HG03039 (cell line): ENCODE measurements around the gene PTGES.

ENCODE experiments used
- ATAC-seq: cut with Tn5 transposase; IDR thresholded peaks from one replicate; pipeline ENCODE4 v1.9.1; 2021; ENCODE audit warnings: mild to moderate bottlenecking, moderate library complexity; ENCODE audit not compliant: unreplicated experiment

PTGES gene

DNA sequence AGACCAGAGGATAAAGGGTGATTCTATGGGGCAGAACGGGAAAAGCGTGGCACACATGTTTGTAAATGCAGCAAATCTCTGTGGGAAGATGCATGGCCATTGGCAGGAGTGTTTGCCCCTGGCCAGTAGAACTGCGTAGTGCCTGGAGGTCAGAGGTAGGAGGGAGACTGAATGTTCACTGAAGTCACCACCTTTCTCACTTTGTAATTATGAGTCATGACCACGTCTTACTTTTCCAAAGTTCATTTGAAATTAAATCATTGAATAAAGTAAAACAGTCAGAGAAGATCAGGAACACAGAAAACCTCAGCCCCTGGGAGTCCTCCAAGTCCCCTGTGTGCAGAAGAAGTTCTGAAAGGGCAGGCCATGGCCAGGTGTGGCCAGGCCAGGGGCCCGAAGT, 4.6 kb downstream of the PTGES start:
- no peak for ATAC-seq

DNA sequence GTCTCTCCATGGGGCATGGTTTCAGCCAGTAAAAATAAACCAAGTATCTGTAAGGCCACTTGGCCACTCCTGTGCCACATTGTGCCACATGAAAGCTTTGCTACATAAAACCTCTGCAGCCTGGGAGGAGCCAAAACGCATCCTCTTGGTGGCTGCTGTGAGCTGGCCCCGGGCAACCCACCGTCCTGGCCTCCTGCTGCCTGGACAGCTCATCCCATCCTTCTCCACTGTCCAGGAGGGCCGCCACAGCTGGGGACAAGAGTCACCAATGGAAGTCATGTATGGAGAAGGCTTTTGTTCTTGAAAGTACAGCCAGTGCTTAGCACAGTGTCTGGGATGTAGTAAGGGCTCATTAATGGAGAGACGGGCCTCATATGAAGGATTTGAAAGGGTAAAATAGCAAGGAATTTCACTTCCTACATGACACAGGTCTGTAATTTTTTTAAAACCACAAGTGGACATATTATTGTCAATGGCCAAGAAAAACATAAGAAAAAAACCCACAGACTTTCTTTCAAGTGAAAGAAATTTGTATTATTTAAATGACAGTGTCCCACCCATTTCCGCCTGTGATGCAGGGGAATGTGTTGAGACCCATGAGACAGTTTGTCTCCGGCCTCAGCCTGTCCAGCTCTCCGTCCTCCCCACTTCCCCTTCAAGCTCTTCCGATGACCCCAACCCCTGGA, 6.6 kb downstream of the PTGES start:
- no peak for ATAC-seq

DNA sequence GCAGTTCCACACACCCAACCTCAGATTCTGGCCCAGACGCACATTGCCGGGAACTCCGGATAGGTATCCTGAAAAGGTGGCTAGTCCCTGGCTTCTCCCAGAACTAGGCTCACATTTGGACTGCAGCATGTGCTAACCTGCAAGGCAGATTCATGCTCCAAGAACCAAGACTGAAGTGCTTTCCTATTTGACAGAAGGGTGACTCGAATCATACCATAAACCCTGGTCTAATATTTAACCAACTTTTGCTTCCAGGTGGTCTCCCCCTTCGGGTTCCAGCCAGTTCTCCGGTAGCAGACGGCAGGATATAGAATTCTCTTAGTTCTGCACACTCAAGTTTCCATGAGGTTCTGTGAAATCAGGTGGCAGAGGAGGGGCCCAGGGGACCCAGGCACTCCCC, 7.6 kb downstream of the PTGES start:
- no peak for ATAC-seq

DNA sequence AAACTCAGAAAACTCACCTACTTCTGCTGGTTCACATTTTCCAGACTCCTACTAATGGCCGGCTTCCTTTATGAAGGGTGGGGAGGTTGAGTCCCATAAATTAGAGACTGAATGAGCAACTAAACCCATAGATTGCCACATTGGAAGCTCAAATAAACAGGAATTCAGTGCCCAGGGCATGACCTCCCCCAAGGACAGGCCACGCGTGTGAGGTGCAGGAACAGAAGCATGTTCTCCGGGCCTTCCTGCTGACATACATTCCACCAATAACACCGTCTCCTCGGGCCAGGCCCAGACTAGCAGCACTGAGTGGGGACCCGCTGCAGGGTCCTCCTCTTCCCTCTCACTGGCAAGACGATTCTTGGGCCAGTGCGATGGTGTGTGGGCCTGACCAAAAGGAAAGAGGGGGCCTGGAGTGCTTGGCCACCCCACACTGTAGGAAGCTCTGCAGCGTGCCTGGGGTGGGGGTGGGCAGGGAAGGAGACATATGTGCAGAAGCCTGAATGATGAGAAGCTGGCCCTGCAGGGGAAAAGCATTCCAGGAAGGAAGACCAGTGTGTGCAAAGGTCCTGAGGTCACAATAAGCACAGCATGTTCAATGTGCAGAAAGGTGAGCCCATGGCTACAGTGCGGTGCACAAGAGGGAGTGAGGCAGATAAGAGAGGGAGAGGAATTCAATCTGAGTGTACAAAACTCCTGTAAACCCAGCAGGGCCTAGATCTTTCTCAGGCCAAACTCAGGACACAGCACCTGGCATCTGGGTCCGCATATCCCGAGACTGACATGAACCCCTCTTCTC, 12.0 kb downstream of the PTGES start:
- no peak for ATAC-seq

DNA sequence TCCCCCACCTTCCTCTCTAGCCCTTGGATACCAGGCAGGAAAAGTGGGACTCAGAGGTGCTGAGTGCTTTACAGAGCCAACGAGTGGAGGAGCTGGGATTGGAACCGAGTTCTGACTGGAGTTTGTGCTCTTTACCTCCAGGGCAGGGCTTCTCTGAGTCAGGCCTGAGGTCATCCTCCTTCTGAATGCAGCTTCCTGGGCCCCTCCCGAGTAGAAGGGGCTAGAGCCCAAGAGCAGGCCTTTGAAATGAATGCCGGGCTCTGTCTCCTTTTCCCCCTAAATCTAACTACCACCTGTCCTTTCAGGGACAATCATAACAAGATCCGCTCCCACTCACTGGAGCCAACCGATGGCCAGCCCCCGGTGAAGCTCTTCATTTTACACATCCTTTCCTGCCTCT, 12.7 kb downstream of the PTGES start:
- no peak for ATAC-seq

DNA sequence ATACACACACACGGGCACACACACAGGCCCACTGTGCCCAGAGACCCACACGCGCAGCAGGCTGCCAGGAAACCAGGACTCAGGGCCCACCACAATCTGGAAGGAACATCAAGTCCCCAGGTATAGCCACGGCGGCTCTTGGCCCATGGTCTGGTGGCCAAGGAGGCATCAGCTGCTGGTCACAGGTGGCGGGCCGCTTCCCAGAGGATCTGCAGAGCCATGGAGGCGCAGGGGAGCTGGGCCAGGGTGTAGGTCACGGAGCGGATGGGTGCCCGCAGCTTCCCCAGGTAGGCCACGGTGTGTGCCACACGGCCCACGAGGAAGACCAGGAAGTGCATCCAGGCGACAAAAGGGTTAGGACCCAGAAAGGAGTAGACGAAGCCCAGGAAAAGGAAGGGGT, 13.4 kb downstream of the PTGES start:
- no peak for ATAC-seq

- no peak for ATAC-seq
These were observed 15.2 kb downstream of the PTGES start for GRCh38 chr9:129737479-129738274.

DNA sequence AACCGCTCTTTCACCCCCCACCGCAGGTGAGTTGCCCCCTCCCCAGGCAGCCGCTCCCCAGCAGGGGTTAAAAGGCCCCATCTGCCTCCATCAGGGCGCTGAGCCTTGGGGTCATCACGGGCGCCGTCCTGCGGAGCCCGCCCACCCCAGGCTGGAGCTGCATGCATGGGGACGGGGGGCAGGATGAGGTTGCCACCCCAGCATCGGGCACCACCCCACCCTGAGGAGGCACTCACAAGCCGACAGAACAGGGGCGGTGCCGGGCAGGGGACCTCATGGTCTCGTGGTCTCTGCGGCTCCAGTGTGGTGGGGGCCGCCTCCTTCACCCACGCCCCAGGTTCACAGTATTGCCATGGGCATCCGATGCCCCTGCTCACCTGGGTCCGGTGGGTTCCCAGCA, 16.5 kb downstream of the PTGES start:
- no peak for ATAC-seq

DNA sequence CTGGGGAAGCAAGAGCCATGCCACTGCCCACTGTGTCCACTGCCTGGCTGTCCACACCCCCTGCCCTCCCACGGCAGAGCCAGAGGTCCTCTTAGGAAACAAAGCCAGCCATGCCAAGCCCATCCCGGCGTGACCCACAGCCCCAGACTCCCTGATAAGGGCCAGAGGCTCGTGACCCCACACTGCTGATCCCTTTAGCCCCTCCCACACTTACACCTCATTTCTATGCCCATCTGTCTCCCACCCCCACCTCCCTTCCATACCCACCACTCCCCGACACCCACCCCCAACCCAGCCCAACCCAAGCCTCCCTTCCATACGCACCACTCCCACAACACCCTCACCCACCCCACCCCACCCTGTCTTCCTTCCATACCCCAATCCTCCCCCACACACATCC, 17.3 kb downstream of the PTGES start:
- ATAC-seq = no peak

DNA sequence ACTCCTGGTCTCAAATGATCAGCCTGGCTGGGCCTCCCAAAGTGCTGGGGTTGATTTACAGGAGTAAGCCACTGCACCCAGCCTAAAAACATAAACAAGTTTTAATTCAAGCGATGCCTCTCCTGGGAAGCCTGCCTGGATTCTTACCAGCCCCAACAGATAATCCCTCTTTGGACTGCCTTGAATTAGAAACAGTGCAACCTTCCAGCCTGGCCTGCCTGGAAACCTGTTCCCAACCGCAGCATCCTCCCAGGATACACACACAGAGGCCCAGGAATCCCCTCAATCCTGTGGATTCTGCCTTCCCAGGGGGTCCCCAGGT, 19.2 kb downstream of the PTGES start:
- ATAC-seq = no peak

DNA sequence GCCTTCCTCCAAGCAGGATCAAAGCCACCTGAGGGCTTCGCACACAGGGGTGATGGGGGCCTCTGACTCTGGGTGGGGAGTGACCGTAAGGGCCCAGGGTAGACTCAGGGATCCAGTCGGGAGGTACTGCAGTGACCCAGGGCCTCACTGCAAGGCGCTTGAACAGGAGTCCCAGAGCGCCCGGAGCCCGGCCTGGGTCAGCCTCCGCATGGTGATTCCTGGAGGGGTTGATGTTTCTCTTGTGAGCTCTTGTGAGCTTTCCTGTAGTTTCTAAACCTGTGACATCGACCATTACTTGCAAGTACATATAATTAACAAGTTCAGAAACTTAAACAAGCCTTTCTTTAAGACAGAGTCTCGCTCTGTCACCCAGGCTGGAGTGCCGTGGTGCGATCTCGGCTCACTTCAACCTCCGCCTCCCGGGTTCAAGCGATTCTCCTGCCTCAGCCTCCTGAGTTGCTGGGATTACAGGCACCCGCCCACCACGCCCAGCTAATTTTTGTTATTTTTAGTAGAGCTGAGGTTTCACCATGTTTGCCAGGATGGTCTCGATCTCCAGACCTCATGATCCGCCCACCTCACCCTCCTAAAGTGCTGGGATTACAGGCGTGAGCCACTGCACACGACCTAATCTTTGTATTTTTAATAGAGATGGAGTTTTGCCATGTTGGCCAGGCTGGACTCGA, 19.8 kb downstream of the PTGES start:
- ATAC-seq = no peak

DNA sequence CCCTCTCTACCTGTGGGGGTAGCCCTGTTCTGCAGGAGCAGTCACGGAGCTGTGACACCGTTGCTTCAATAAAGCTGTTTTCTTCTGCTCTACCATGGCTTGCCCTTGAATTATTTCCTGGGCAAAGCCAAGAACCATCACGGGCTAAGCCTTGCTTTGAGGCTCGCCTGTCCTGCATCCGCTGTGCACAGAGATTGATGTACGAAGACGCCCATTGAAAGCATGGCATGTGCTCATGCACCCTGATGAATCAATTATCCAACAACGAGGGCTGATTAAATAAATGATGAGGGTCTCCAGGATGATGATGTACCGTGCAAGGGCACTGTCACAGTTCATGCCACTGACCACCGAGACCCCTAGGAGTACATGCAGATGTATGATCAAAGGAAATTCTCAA, 20.7 kb downstream of the PTGES start:
- no peak for ATAC-seq

GRCh38 chr9:129731477-129732085, 21.3 kb downstream of the PTGES start:
- ATAC-seq = no peak

- no peak for ATAC-seq
These were observed 24.1 kb downstream of the PTGES start for GRCh38 chr9:129728744-129729143.

GRCh38 chr9:129726322-129727160, 26.3 kb downstream of the PTGES start:
- no peak for ATAC-seq

GRCh38 chr9:129725795-129726251, 27.0 kb downstream of the PTGES start:
- no peak for ATAC-seq

- no peak for ATAC-seq
These were observed 28.2 kb downstream of the PTGES start for GRCh38 chr9:129724456-129725190.

DNA sequence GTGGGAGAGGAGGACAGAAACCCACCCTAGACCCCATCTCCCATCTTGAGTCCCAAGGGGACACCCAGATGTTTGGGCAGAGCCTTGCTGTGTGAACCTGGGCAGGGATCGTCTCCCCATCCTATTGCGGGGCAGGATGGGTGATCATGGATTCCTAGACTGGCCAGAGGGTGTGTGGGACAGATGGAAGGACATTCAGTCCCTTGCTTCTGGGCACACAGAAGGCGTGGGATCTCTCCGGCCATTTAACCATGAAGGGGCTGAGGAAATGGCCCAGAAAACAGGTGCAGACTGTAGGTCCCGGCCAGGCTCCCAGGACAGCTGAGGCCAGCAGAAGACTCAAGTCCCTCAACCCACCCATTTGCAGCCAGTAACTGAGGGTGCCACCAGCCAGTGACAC, 29.9 kb downstream of the PTGES start:
- no peak for ATAC-seq

GRCh38 chr9:129720865-129721545, 31.8 kb downstream of the PTGES start:
- no peak for ATAC-seq
